HepG2 (cell line): ENCODE data around the gene NDUFB3. TPM values are rescaled to one million over a fixed set of nuclear protein-coding genes. Genes with fewer than 3 reads are reported as not detected.

Source experiments
- ATAC-seq: fragments of 200-7000 bp; cut with Tn5 transposase; 3 replicates; pipeline ENCODE4 v1.9.1; 2020; ENCODE audit warnings: mild to moderate bottlenecking, moderate library complexity
- BruUV-seq: library from RNA; stranded (reverse); fragments of 400-500 nt; replicated peaks from 2 replicates; lab custom pipeline; 2021; lab: Mats Ljungman, UMichigan
- CTCF ChIA-PET: fragments of 300-600 bp; formaldehyde crosslinking; extraction: SDS; loops from one replicate; lab custom pipeline; 2021; ENCODE audit warnings: low total read pairs, inconsistent platforms, low intra/inter-chr PET ratio; lab: Yijun Ruan, JAX
- POLR2A ChIA-PET: fragments of 350-600 bp; sonication (Branson Sonifier 250); formaldehyde crosslinking; loops from one replicate; lab custom pipeline; 2020; ENCODE audit warnings: antibody characterized with exemption, inconsistent platforms; lab: Yijun Ruan, JAX
- DNase-seq: peaks from one replicate; pipeline ENCODE4 v3.0.0-alpha.2; 2015; ENCODE audit warnings: low spot score
- FAIRE-seq: peaks from 3 replicates; lab custom pipeline; 2011; peaks lifted over from hg19 to GRCh38; lab: Jason Lieb, UNC
- H2AFZ ChIP-seq: one replicate; pipeline ENCODE4 v1.6.1; 2011; ENCODE audit warnings: low read length, inconsistent platforms
- H3K27ac ChIP-seq: fragments of 300-600 bp; 3 replicates; pipeline ENCODE4 v1.8.0; 2011; ENCODE audit warnings: mixed run types, mild to moderate bottlenecking, mixed read lengths, low read length, inconsistent platforms; ENCODE audit not compliant: insufficient read depth; ENCODE audit errors: extremely low read length
- H3K27me3 ChIP-seq, 2 experiments: fragments of 200-600 bp in 1 of 2; 2 replicates in 1 of 2; 3 replicates in 1 of 2; pipeline versions ENCODE4 v1.6.0 to v1.8.0; 2011; ENCODE audit warnings: low read length in 2 of 2, mild to moderate bottlenecking in 2 of 2, moderate library complexity in 2 of 2, inconsistent platforms in 1 of 2; ENCODE audit not compliant: insufficient read depth in 2 of 2, control insufficient read depth in 1 of 2
- H3K36me3 ChIP-seq, 2 experiments: fragments of 200-600 bp in 1 of 2; replicated peaks in 1 of 2; 2 replicates in 1 of 2; 3 replicates in 1 of 2; pipeline versions ENCODE4 v1.5.1 to v1.8.0; 2011; ENCODE audit warnings: low read length in 2 of 2, inconsistent platforms in 1 of 2; ENCODE audit not compliant: insufficient read depth in 2 of 2, control insufficient read depth in 1 of 2
- H3K4me1 ChIP-seq: 2 replicates; pipeline ENCODE4 v1.5.1; 2012; ENCODE audit warnings: low read length, inconsistent platforms; ENCODE audit not compliant: insufficient read depth
- H3K4me2 ChIP-seq: 2 replicates; pipeline ENCODE4 v1.6.0; 2011; ENCODE audit warnings: low read depth, low read length, inconsistent platforms
- H3K4me3 ChIP-seq, 3 experiments: fragments of 200-600 bp in 1 of 3; sonication (generic), shearing (Covaris generic) in 1 of 3; replicated peaks in 1 of 3; 2 replicates each; pipeline ENCODE4 v1.5.1; 2011 to 2016; ENCODE audit warnings: low read length in 3 of 3, inconsistent platforms in 2 of 3, low read depth in 2 of 3, mild to moderate bottlenecking in 2 of 3, control low read depth in 1 of 3, mixed read lengths in 1 of 3; ENCODE audit not compliant: insufficient read depth in 1 of 3
- H3K79me2 ChIP-seq: one replicate; pipeline ENCODE4 v1.6.1; 2011; ENCODE audit warnings: low read length, inconsistent platforms; ENCODE audit not compliant: insufficient read depth
- H3K9ac ChIP-seq: 2 replicates; pipeline ENCODE4 v1.6.0; 2011; ENCODE audit warnings: mild to moderate bottlenecking, low read depth, low read length, inconsistent platforms; ENCODE audit not compliant: insufficient read depth
- H3K9me3 ChIP-seq: 2 replicates; pipeline ENCODE4 v1.5.1; 2012; ENCODE audit warnings: mild to moderate bottlenecking, low read length
- H4K20me1 ChIP-seq: 2 replicates; pipeline ENCODE4 v1.6.0; 2011; ENCODE audit warnings: inconsistent platforms, mild to moderate bottlenecking, low read length, moderate library complexity; ENCODE audit not compliant: insufficient read depth
- ARID4A ChIP-seq: sonication (generic); formaldehyde crosslinking; IDR thresholded peaks from 2 replicates; pipeline ENCODE4 v1.5.0; 2020; ENCODE audit warnings: mild to moderate bottlenecking, missing genetic modification reagents, borderline replicate concordance
- SUZ12 ChIP-seq: fragments of 150-350 bp; IDR thresholded peaks from 2 replicates; pipeline ENCODE4 v1.6.1; 2014; ENCODE audit warnings: low read depth, low read length
- WGBS: methylation state at CpG from one replicate; pipeline ENCODE4 v1.1.6; 2017; ENCODE audit warnings: low lambda C conversion rate; 5-methylcytosine and 5-hydroxymethylcytosine counted together
- in situ Hi-C: cut with HindIII; loops from 2 replicates; pipeline ENCODE4 v1.10.0; 2017; ENCODE audit warnings: low pct_unique_long_range_greater_than_20kb; ENCODE audit not compliant: extremely low pct_ligation_motif_present
- intact Hi-C: fragments of 100-400 bp; cut with micrococcal nuclease; formaldehyde crosslinking; loops from one replicate; pipeline ENCODE4 v1.10.0; 2022; ENCODE audit not compliant: unreplicated experiment
- polyA plus RNA-seq, 8 experiments: library from polyadenylated mRNA; depleted of rRNA in 3 of 8; stranded (reverse) in 7 of 8; unstranded in 1 of 8; fragments of >200 nt; fragmentation: Illumina TruSeq in 4 of 8; extraction: Trizol in 4 of 8; gene quantifications; 2 replicates each; pipeline versions ENCODE4 v1.2.1 to v1.2.3, GENCODE V29; 2011 to 2016; ENCODE audit warnings: low read depth in 4 of 8, missing spikeins in 1 of 8, mixed read lengths in 1 of 8; ENCODE audit not compliant: insufficient read depth in 1 of 8
- total RNA-seq, 5 experiments: library from RNA; depleted of rRNA; stranded (reverse); fragments of >200 nt; fragmentation: Illumina TruSeq; extraction: Trizol; gene quantifications; 2 replicates each; pipeline ENCODE4 v1.2.3, GENCODE V29; 2016; ENCODE audit warnings: low read depth in 1 of 5

Gene NDUFB3
- total and polyA plus RNA-seq, 2 of the 13 experiments (the other 11 are each of a cell fraction or from before 2014, with no cell fraction given): 50.7 to 159 TPM

GRCh38 chr2:201057087-201057521 is 14.7 kb upstream of the NDUFB3 start:
- H3K4me3 ChIP-seq: no peak overlapping the region; a peak in 1 of 6 replicates
- in situ Hi-C loops (loop anchor here (5.0 kb wide), 1 partner anchor 50 kb away; no protein-coding TSS in a partner anchor), intact Hi-C loops (loop anchor here (1.0 to 2.0 kb wide), 2 partner anchors 12 to 50 kb away; no protein-coding TSS in a partner anchor)
- H3K9me3 ChIP-seq: no peaks in the 10 kb centered on the region
- H2AFZ ChIP-seq: no peak overlapping the region
- ChIA-PET CTCF (no interaction called here), POLR2A (interaction anchor here (0.7 to 1.5 kb wide), 5 partner anchors 11 to 97 kb away, joined by 3 to 6 read pairs (median 3); partner anchors contain the start of gene ORC2)
- no TSS peak for BruUV-seq
- 62% methylated on average over 2 of the region's 2 CpGs for WGBS
- H3K27me3 ChIP-seq: no peaks in the 10 kb centered on the region
- peak overlapping the region; percentile 57 for H3K4me2 ChIP-seq
- H3K9ac ChIP-seq: no peak overlapping the region
- H4K20me1 ChIP-seq: no peaks in the 10 kb centered on the region
- DNase-seq (peak; percentile 32), FAIRE-seq (no peak), ATAC-seq (no peak)
- peaks cover 0 to 8% of the 10 kb centered on the region in 2 experiments; a peak in 1 of 5 replicates for H3K36me3 ChIP-seq
- peaks cover 46% of the 10 kb centered on the region for H3K4me1 ChIP-seq
- TF ChIP-seq SUZ12 (no peak), ARID4A (peak; percentile 4; the same call in 1 of the 2 replicates)
- H3K27ac ChIP-seq: peak overlapping the region; percentile 68
- H3K79me2 ChIP-seq: peaks cover 59% of the 10 kb centered on the region
